A549 (cell line): ENCODE measurements around the gene PCDH11Y. TPM values are rescaled to one million over a fixed set of nuclear protein-coding genes. Genes with fewer than 3 reads are reported as not detected.
A peak's percentile ranks its signal among the peaks of the same experiment; 100 is the strongest.
"Not testable (repeated sequence)": the region's sequence is repeated elsewhere in the genome, so short reads cannot be mapped to it uniquely, and the experiment has no call there.

ENCODE experiments used
- ATAC-seq, 2 experiments: fragments of 200-7000 bp in 1 of 2; fragments of >200 bp in 1 of 2; cut with Nextera tagmentation in 1 of 2; cut with Tn5 transposase in 1 of 2; 3 replicates each; pipeline versions ENCODE4 v1.8.0 to v1.9.1; 2018 to 2020; ENCODE audit warnings: mild to moderate bottlenecking in 1 of 2, moderate library complexity in 1 of 2
- CTCF ChIA-PET: fragments of 300-600 bp; sonication (Branson Sonifier 250); formaldehyde crosslinking; extraction: SDS; loops from one replicate; lab custom pipeline; 2021; ENCODE audit warnings: antibody characterized with exemption, inconsistent platforms; lab: Yijun Ruan, JAX
- POLR2A ChIA-PET: fragments of 350-600 bp; formaldehyde crosslinking; extraction: SDS; loops from one replicate; lab custom pipeline; 2021; ENCODE audit warnings: antibody characterized with exemption, inconsistent platforms; lab: Yijun Ruan, JAX
- DNase-seq, 2 experiments: peaks; one replicate each; pipeline versions ENCODE4 v3.0.0 to v3.0.0-alpha.2; 2011 to 2016; ENCODE audit warnings: low read depth in 1 of 2, low spot score in 1 of 2
- FAIRE-seq: peaks from 2 replicates; lab custom pipeline; 2011; peaks lifted over from hg19 to GRCh38; lab: Jason Lieb, UNC
- H3K27ac ChIP-seq, 2 experiments: fragments of >200 bp; sonication (Bioruptor Twin); formaldehyde crosslinking; 3 replicates each; pipeline ENCODE4 v1.5.1; 2016 to 2017
- H3K4me1 ChIP-seq: fragments of >200 bp; sonication (Bioruptor Twin); formaldehyde crosslinking; 3 replicates; pipeline ENCODE4 v1.6.1; 2016
- H3K4me2 ChIP-seq: fragments of >200 bp; sonication (Bioruptor Twin); formaldehyde crosslinking; 3 replicates; pipeline ENCODE4 v1.6.1; 2016
- H3K4me3 ChIP-seq: fragments of >200 bp; sonication (Bioruptor Twin); formaldehyde crosslinking; 3 replicates; pipeline ENCODE4 v1.5.1; 2016
- H3K9me3 ChIP-seq: fragments of >200 bp; sonication (Bioruptor Twin); formaldehyde crosslinking; 3 replicates; pipeline ENCODE4 v1.6.1; 2016
- MAFK ChIP-seq: fragments of 450-650 bp; IDR thresholded peaks from 2 replicates; pipeline ENCODE4 v1.6.1; 2014; ENCODE audit not compliant: partially characterized antibody
- WGBS: methylation state at CpG from one replicate; pipeline ENCODE4 v1.1.6; 2017; ENCODE audit errors: missing lambda C conversion rate; 5-methylcytosine and 5-hydroxymethylcytosine counted together
- polyA plus RNA-seq, 4 experiments: library from polyadenylated mRNA; depleted of rRNA in 3 of 4; stranded (reverse); fragments of >200 nt; fragmentation: RNase III in 1 of 4; extraction: RNeasy Plus Mini Kit Qiagen cat#74134 plus additional on column Dnase treatment in 1 of 4; gene quantifications; 2 replicates in 3 of 4; 3 replicates in 1 of 4; pipeline ENCODE4 v1.2.3, GENCODE V29; 2011 to 2017
- small RNA-seq, 6 experiments: library from RNA; depleted of rRNA; stranded (forward); fragments of <200 nt; gene quantifications; one replicate each; pipeline ENCODE3, GENCODE V24; 2012

Gene PCDH11Y
- polyA plus RNA-seq, 2 of the 4 experiments (the other 2 are of a cell fraction) = 0.01 TPM; not detected in 1

DNA sequence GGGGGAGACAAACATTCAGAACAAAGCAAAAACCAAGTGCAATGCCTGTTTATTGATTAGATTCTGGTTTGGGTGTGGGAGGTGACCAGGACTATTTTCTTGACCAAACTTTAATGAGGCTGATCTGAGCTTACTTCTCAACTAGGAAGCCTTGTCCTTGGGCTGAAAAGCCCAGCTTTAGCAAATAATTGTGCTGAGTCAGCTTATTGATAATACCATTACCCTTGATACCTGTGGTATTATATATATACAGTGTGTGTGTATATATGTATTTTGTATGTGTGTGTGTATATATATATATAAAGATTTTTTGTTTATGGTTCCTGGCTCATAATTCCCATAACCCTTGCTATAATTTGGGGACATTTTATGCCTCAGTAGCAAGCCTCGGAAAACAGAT lies 776.4 kb downstream of the PCDH11Y start:
- WGBS = 17% methylated on average over 1 of the region's 1 CpG
- not testable (repeated sequence) for ATAC-seq, H3K4me1 ChIP-seq

More for the DNA sequence above, 776.4 kb downstream of the PCDH11Y start:
- H3K27ac ChIP-seq, CTCF ChIA-PET, H3K4me2 ChIP-seq, DNase-seq, H3K9me3 ChIP-seq, POLR2A ChIA-PET, H3K4me3 ChIP-seq, FAIRE-seq: not testable (repeated sequence)
- TF ChIP-seq MAFK = peak; percentile 41

Small RNAs within 50 kb of the gene (small RNA-seq; reads per million reads assigned to genes)
- gene RNU2-57P (0 to 0.35 (median 0) reads per million in 6 experiments), gene SNX3P1Y (0 reads per million in 6 experiments)
